ENCODE data around the gene FASN.

FASN gene

DNA sequence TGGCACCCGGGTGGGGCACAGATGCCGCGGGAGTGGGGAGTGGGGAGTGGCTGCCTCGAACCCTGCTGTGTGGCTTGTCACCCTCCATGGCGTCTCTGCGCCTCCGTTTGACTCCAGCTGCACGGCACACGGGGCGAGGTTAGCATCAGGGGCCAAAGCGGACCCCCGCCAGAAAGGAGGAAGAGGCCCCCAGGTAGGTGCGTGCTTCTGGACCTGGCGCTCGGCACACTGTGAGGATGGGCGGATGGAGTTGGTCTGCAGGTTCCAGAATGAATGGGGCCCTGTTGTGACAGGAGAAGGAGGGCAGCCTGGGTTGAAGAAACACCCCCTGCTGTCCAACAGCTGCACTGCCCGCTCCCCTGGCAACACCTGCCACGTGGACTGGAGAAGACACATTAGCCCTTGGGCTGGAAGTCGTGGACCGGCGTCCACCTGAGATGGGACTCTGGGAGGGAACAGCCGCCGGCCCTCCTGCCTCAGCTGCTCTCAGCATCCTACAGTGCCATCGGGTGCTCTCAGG is 9.4 kb upstream of the FASN start:
- Histone ChIP-seq H3K18ac (ENCODE audit: low read length) (peak overlapping the region; percentile 32), H3K4me1 (ENCODE audit: control insufficient read depth in 2 of 2, insufficient read depth in 1 of 2, low read depth in 1 of 2, low read length in 2 of 2) (peaks cover 25 to 27% of the 10 kb centered on the region in 2 donors), H2BK12ac (ENCODE audit: low read length) (no peak overlapping the region), H2AK5ac (ENCODE audit: low read depth, low read length) (peak overlapping the region; percentile 87), H3K36me3 (replicated peaks in 1 of 2; ENCODE audit: control insufficient read depth in 2 of 2, insufficient read depth in 2 of 2, low read length in 2 of 2) (peaks cover 0 to 17% of the 10 kb centered on the region in 2 donors), H2BK5ac (ENCODE audit: low read length) (no peak overlapping the region), H3K14ac (ENCODE audit: low read length) (no peak overlapping the region), H4K91ac (ENCODE audit: low read depth, low read length, poor library complexity) (no peak overlapping the region), H3K23ac (ENCODE audit: low read depth, low read length, poor library complexity) (peak overlapping the region; percentile 25), H3K27me3 (ENCODE audit: control insufficient read depth in 3 of 3, insufficient read depth in 3 of 3, low read depth in 1 of 3, low read length in 3 of 3) (no peaks in the 10 kb centered on the region), H3K27ac (replicated peaks; ENCODE audit: low read length) (no peak overlapping the region), H3K4me3 (ENCODE audit: low read length in 2 of 2) (no peak overlapping the region), H2BK15ac (ENCODE audit: low read length) (peak overlapping the region; percentile 88), H2AFZ (ENCODE audit: low read length) (no peak overlapping the region), H2BK120ac (ENCODE audit: low read depth, low read length) (no peak overlapping the region), H3K9ac (ENCODE audit: low read depth, low read length, poor library complexity) (no peak overlapping the region), H3K9me3 (replicated peaks in 1 of 2; ENCODE audit: control insufficient read depth in 2 of 2, insufficient read depth in 1 of 2, low read depth in 1 of 2, low read length in 2 of 2) (no peaks in the 10 kb centered on the region), H3K79me1 (ENCODE audit: low read depth, low read length) (no peaks in the 10 kb centered on the region), H4K8ac (ENCODE audit: low read depth, low read length) (no peak overlapping the region), H3K4me2 (ENCODE audit: insufficient read depth, low read length, poor library complexity, severe bottlenecking) (no peak overlapping the region), H3K4ac (ENCODE audit: low read length) (no peak overlapping the region)
- no CpG with 5 or more reads among the region's 24 CpGs for WGBS, 2 donors (ENCODE audit: extremely low coverage in 2 of 2, insufficient read length in 2 of 2, insufficient replicate concordance in 1 of 2)
- no peak for DNase-seq (ENCODE audit: low spot score)

DNA sequence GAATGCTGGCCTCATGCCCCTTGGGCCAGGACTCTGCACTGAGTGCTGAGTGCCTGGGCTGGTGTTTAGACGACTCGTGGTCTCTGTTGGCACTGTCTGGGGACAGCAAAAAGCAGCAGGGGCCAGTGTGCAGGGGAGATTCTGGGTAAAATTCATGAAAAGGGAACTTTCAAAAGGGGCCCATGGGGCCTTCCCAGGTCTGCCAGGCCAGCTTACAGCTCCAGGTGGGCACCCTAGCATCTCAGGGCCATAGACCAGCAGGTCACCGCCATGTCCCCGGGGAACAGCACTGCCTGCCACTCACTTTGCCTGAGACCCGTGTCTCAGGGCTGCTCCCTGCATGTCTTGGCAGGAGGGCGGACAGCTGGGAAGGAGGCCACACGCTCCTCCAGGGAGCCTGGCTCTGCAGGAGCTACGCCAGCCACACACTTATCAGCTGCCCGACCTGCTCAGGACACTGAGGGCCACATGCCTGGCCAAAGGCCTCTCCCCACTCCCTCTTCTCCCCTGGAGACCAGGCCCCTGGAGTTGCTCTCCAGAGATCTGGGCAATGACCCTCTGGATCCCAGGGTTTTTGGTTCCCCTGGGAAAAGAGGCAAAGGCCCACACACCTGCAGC is 8.8 kb upstream of the FASN start:
- H3K4me3 ChIP-seq (ENCODE audit: low read length in 2 of 2): no peak overlapping the region
- H3K27me3 ChIP-seq (ENCODE audit: control insufficient read depth in 3 of 3, insufficient read depth in 3 of 3, low read depth in 1 of 3, low read length in 3 of 3): no peaks in the 10 kb centered on the region
- peak overlapping the region; percentile 94 for H3K23ac ChIP-seq (ENCODE audit: low read depth, low read length, poor library complexity)
- H2AK5ac ChIP-seq (ENCODE audit: low read depth, low read length): peak overlapping the region; percentile 87
- H2BK120ac ChIP-seq (ENCODE audit: low read depth, low read length): peak overlapping the region; percentile 56
- no peak overlapping the region for H4K8ac ChIP-seq (ENCODE audit: low read depth, low read length)
- H3K27ac ChIP-seq (replicated peaks; ENCODE audit: low read length): no peak overlapping the region
- no peaks in the 10 kb centered on the region for H3K79me1 ChIP-seq (ENCODE audit: low read depth, low read length)
- H3K4me1 ChIP-seq (ENCODE audit: control insufficient read depth in 2 of 2, insufficient read depth in 1 of 2, low read depth in 1 of 2, low read length in 2 of 2): peaks cover 29 to 33% of the 10 kb centered on the region in 2 donors
- H3K18ac ChIP-seq (ENCODE audit: low read length): peak overlapping the region; percentile 83
- H3K4ac ChIP-seq (ENCODE audit: low read length): peak overlapping the region; percentile 91
- no peak overlapping the region for H4K91ac ChIP-seq (ENCODE audit: low read depth, low read length, poor library complexity)
- no peaks in the 10 kb centered on the region for H3K9me3 ChIP-seq (replicated peaks in 1 of 2; ENCODE audit: control insufficient read depth in 2 of 2, insufficient read depth in 1 of 2, low read depth in 1 of 2, low read length in 2 of 2)
- no peak overlapping the region for H2AFZ ChIP-seq (ENCODE audit: low read length)
- H2BK5ac ChIP-seq (ENCODE audit: low read length): no peak overlapping the region
- peak overlapping the region; percentile 63 for H3K9ac ChIP-seq (ENCODE audit: low read depth, low read length, poor library complexity)
- H3K14ac ChIP-seq (ENCODE audit: low read length): peak overlapping the region; percentile 94
- no peak for DNase-seq (ENCODE audit: low spot score)
- H3K4me2 ChIP-seq (ENCODE audit: insufficient read depth, low read length, poor library complexity, severe bottlenecking): no peak overlapping the region
- H3K36me3 ChIP-seq (replicated peaks in 1 of 2; ENCODE audit: control insufficient read depth in 2 of 2, insufficient read depth in 2 of 2, low read length in 2 of 2): peaks cover 0 to 13% of the 10 kb centered on the region in 2 donors
- WGBS, 2 donors (ENCODE audit: extremely low coverage in 2 of 2, insufficient read length in 2 of 2, insufficient replicate concordance in 1 of 2): no CpG with 5 or more reads among the region's 9 CpGs
- peak overlapping the region; percentile 61 for H2BK12ac ChIP-seq (ENCODE audit: low read length)
- peak overlapping the region; percentile 88 for H2BK15ac ChIP-seq (ENCODE audit: low read length)

DNA sequence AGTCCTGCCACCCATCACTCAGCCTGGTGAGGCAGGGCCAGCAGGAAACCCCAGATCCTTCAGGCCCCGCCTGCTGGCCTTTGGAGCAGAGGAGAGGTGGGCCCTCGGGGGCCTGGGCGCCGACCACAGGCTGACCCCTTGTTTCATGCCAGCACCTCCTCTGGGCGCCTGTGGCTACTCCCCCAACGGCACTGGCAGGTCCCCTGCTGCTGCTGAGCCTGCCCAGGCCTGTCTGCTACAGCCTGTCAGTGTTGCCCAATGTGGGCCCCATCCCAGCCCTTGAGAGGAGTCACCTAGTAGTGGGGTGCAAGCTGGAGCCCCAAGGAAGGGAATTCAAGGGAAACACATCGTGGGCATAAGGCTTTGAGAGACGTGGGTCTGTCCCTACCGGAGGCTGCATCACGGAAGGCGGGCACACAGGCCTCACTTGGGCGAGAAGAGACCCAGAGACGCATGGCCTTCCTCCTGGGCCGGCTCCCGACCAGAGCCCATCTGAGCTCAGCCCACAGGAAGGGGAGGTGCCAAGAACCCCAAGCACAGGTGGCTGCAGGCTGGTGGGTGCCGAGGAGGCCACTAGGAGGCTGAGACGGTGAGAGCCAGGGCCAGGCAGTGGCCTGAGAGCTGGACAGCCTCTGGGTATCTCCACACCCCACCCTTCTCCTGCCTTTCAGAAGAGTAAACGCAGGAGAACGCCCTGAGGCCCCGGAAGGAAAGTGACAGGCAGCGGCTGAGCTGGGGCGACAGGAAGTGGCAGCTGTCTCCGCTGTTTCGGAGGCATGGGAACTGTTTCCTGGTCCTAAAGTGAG is 8.0 kb upstream of the FASN start:
- Histone ChIP-seq H3K27ac (replicated peaks; ENCODE audit: low read length) (no peak overlapping the region), H3K4me1 (ENCODE audit: control insufficient read depth in 2 of 2, insufficient read depth in 1 of 2, low read depth in 1 of 2, low read length in 2 of 2) (peaks cover 35 to 38% of the 10 kb centered on the region in 2 donors)
- no peak for DNase-seq (ENCODE audit: low spot score)

DNA sequence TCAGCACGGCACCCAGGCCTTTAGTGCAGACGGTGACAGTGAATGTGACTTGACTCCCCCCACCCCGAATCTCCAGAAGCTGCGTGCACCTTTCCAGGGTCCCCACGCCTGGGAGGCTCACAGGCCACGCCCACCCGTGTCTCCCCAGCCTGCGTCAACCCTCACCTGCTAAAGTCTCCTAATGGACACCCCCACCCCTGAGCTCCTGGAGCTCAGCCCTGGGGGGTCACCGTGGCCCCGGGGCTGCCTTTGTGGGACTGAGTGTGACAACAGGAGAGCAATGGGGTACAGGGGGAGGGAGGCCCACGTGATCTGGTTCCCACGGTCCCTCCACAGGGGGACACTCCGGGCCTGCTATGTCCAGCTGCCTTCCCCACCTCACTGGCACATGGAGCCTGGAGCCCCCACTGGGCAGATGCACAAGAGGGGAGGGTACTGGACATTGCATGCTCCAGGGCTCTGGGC is 7.4 kb upstream of the FASN start:
- H3K18ac ChIP-seq (ENCODE audit: low read length): peak overlapping the region; percentile 39
- H3K4me1 ChIP-seq (ENCODE audit: control insufficient read depth in 2 of 2, insufficient read depth in 1 of 2, low read depth in 1 of 2, low read length in 2 of 2): peaks cover 36 to 40% of the 10 kb centered on the region in 2 donors
- peak overlapping the region; percentile 89 for H3K23ac ChIP-seq (ENCODE audit: low read depth, low read length, poor library complexity)
- H2BK120ac ChIP-seq (ENCODE audit: low read depth, low read length): no peak overlapping the region
- H3K36me3 ChIP-seq (replicated peaks in 1 of 2; ENCODE audit: control insufficient read depth in 2 of 2, insufficient read depth in 2 of 2, low read length in 2 of 2): peaks cover 0 to 8% of the 10 kb centered on the region in 2 donors
- H2AK5ac ChIP-seq (ENCODE audit: low read depth, low read length): peak overlapping the region; percentile 26
- H3K4ac ChIP-seq (ENCODE audit: low read length): peak overlapping the region; percentile 20
- WGBS, 2 donors (ENCODE audit: extremely low coverage in 2 of 2, insufficient read length in 2 of 2, insufficient replicate concordance in 1 of 2): no CpG with 5 or more reads among the region's 13 CpGs
- H3K14ac ChIP-seq (ENCODE audit: low read length): no peak overlapping the region
- H3K4me3 ChIP-seq (ENCODE audit: low read length in 2 of 2): no peak overlapping the region
- H3K79me1 ChIP-seq (ENCODE audit: low read depth, low read length): peaks cover 5% of the 10 kb centered on the region
- no peaks in the 10 kb centered on the region for H3K27me3 ChIP-seq (ENCODE audit: control insufficient read depth in 3 of 3, insufficient read depth in 3 of 3, low read depth in 1 of 3, low read length in 3 of 3)
- H3K4me2 ChIP-seq (ENCODE audit: insufficient read depth, low read length, poor library complexity, severe bottlenecking): no peak overlapping the region
- H2BK15ac ChIP-seq (ENCODE audit: low read length): peak overlapping the region; percentile 86
- H3K9ac ChIP-seq (ENCODE audit: low read depth, low read length, poor library complexity): no peak overlapping the region
- peaks cover 0 to under 1% of the 10 kb centered on the region in 2 donors for H3K9me3 ChIP-seq (replicated peaks in 1 of 2; ENCODE audit: control insufficient read depth in 2 of 2, insufficient read depth in 1 of 2, low read depth in 1 of 2, low read length in 2 of 2)
- no peak overlapping the region for H2BK12ac ChIP-seq (ENCODE audit: low read length)
- H2AFZ ChIP-seq (ENCODE audit: low read length): no peak overlapping the region
- H4K8ac ChIP-seq (ENCODE audit: low read depth, low read length): peak overlapping the region; percentile 19
- no peak for DNase-seq (ENCODE audit: low spot score)
- H3K27ac ChIP-seq (replicated peaks; ENCODE audit: low read length): no peak overlapping the region
- peak overlapping the region; percentile 1 for H2BK5ac ChIP-seq (ENCODE audit: low read length)
- H4K91ac ChIP-seq (ENCODE audit: low read depth, low read length, poor library complexity): no peak overlapping the region

More for the DNA sequence above, 8.0 kb upstream of the FASN start:
- peak overlapping the region in 1 of 2 donors; percentile 37 for H3K4me3 ChIP-seq (ENCODE audit: low read length in 2 of 2)
- H3K4me2 ChIP-seq (ENCODE audit: insufficient read depth, low read length, poor library complexity, severe bottlenecking): no peak overlapping the region
- H3K9me3 ChIP-seq (replicated peaks in 1 of 2; ENCODE audit: control insufficient read depth in 2 of 2, insufficient read depth in 1 of 2, low read depth in 1 of 2, low read length in 2 of 2): no peaks in the 10 kb centered on the region
- H3K79me1 ChIP-seq (ENCODE audit: low read depth, low read length): peaks cover 1% of the 10 kb centered on the region
- peak overlapping the region; percentile 78 for H2BK12ac ChIP-seq (ENCODE audit: low read length)
- H2BK120ac ChIP-seq (ENCODE audit: low read depth, low read length): no peak overlapping the region
- H3K4ac ChIP-seq (ENCODE audit: low read length): peak overlapping the region; percentile 58
- H2AK5ac ChIP-seq (ENCODE audit: low read depth, low read length): peak overlapping the region; percentile 26
- no peak overlapping the region for H4K8ac ChIP-seq (ENCODE audit: low read depth, low read length)
- H2AFZ ChIP-seq (ENCODE audit: low read length): peak overlapping the region; percentile 42
- no CpG with 5 or more reads among the region's 24 CpGs for WGBS, 2 donors (ENCODE audit: extremely low coverage in 2 of 2, insufficient read length in 2 of 2, insufficient replicate concordance in 1 of 2)
- H3K9ac ChIP-seq (ENCODE audit: low read depth, low read length, poor library complexity): peak overlapping the region; percentile 50
- H2BK5ac ChIP-seq (ENCODE audit: low read length): peak overlapping the region; percentile 1
- H4K91ac ChIP-seq (ENCODE audit: low read depth, low read length, poor library complexity): no peak overlapping the region
- H2BK15ac ChIP-seq (ENCODE audit: low read length): peak overlapping the region; percentile 86
- no peaks in the 10 kb centered on the region for H3K27me3 ChIP-seq (ENCODE audit: control insufficient read depth in 3 of 3, insufficient read depth in 3 of 3, low read depth in 1 of 3, low read length in 3 of 3)
- H3K36me3 ChIP-seq (replicated peaks in 1 of 2; ENCODE audit: control insufficient read depth in 2 of 2, insufficient read depth in 2 of 2, low read length in 2 of 2): peaks cover 0 to 8% of the 10 kb centered on the region in 2 donors
- H3K18ac ChIP-seq (ENCODE audit: low read length): peak overlapping the region; percentile 39
- H3K14ac ChIP-seq (ENCODE audit: low read length): peak overlapping the region; percentile 50
- peak overlapping the region; percentile 89 for H3K23ac ChIP-seq (ENCODE audit: low read depth, low read length, poor library complexity)

Data from neuronal stem cell (in vitro differentiated cells).